Gastrocnemius medialis (tissue), 4 donors: ENCODE measurements around the gene RABAC1.

Source experiments
- POLR2A ChIP-seq, 2 donors: fragments of 450-650 bp; IDR thresholded peaks; one replicate each; pipeline ENCODE4 v1.6.1; 2017; ENCODE audit warnings: antibody characterized with exemption in 2 of 2, mild to moderate bottlenecking in 2 of 2, moderate library complexity in 2 of 2
- TF ChIP-seq, protein P1 (sequence below), 5 experiments: fragments of 450-650 bp in 3 of 5; fragments of 200-600 bp in 2 of 5; sonication (generic) in 2 of 5; IDR thresholded peaks in 4 of 5; conservative IDR thresholded peaks in 1 of 5; 1 replicate in 4 of 5; 2 replicates in 1 of 5; pipeline ENCODE4 v1.5.1; 2016 to 2019; ENCODE audit warnings: antibody characterized with exemption in 5 of 5, mild to moderate bottlenecking in 3 of 5, moderate library complexity in 3 of 5

- TF ChIP-seq, protein P1, sequence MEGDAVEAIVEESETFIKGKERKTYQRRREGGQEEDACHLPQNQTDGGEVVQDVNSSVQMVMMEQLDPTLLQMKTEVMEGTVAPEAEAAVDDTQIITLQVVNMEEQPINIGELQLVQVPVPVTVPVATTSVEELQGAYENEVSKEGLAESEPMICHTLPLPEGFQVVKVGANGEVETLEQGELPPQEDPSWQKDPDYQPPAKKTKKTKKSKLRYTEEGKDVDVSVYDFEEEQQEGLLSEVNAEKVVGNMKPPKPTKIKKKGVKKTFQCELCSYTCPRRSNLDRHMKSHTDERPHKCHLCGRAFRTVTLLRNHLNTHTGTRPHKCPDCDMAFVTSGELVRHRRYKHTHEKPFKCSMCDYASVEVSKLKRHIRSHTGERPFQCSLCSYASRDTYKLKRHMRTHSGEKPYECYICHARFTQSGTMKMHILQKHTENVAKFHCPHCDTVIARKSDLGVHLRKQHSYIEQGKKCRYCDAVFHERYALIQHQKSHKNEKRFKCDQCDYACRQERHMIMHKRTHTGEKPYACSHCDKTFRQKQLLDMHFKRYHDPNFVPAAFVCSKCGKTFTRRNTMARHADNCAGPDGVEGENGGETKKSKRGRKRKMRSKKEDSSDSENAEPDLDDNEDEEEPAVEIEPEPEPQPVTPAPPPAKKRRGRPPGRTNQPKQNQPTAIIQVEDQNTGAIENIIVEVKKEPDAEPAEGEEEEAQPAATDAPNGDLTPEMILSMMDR (IDR thresholded peaks at IDR 0.05 in 4 of 5, conservative IDR thresholded peaks at IDR 0.05 in 1 of 5): no peak
- no peak for TF ChIP-seq POLR2A (IDR thresholded peaks at IDR 0.05)
Measured at GRCh38 chr19:41930926-41931592, 28.1 kb downstream of the RABAC1 start.
